Sigmoid colon (tissue), 4 donors: Measurements from ENCODE around the gene SLC27A2.

Experiments used
- CTCF ChIP-seq, 4 experiments: fragments of 450-650 bp in 3 of 4; fragments of 200-600 bp in 1 of 4; IDR thresholded peaks; one replicate each; pipeline ENCODE4 v1.5.1; 2016 to 2019; ENCODE audit warnings: antibody characterized with exemption in 4 of 4, mild to moderate bottlenecking in 3 of 4, moderate library complexity in 2 of 4
- POLR2AphosphoS5 ChIP-seq, 4 donors: sonication (generic); formaldehyde crosslinking; IDR thresholded peaks; one replicate each; pipeline ENCODE4 v1.6.1; 2017; ENCODE audit warnings: antibody characterized with exemption in 4 of 4

GRCh38 chr15:50168783-50169411 lies 13.1 kb upstream of the SLC27A2 start:
- TF ChIP-seq CTCF (IDR thresholded peaks at IDR 0.05) (no peak), POLR2AphosphoS5 (IDR thresholded peaks at IDR 0.05) (no peak)
